T47D (cell line): Measurements from ENCODE around the gene BLM.
A peak's percentile ranks its signal among the peaks of the same experiment; 100 is the strongest.
"Not testable (repeated sequence)": the region's sequence is repeated elsewhere in the genome, so short reads cannot be mapped to it uniquely, and the experiment has no call there.

Experiments used
- DNase-seq, 2 experiments: peaks; one replicate each; pipeline versions ENCODE4 v3.0.0 to v3.0.0-alpha.2; 2011 to 2012; ENCODE audit warnings: low read depth in 1 of 2, low spot score in 1 of 2
- JUND ChIP-seq: IDR thresholded peaks from 2 replicates; pipeline ENCODE4 v1.6.1; 2012; ENCODE audit warnings: low read depth
- in situ Hi-C: cut with HindIII; loops from 2 replicates; pipeline ENCODE4 v1.10.0; 2016; ENCODE audit warnings: low sequenced_read_pairs, low pct_unique_long_range_greater_than_20kb

BLM gene

GRCh38 chr15:90845201-90845949 is 128.2 kb downstream of the BLM start:
- in situ Hi-C loops, result no loop called here
- DNase-seq, result no peak
- no peak for TF ChIP-seq JUND

GRCh38 chr15:90849424-90849823 is 132.3 kb downstream of the BLM start:
- DNase-seq, in situ Hi-C loops: not testable (repeated sequence)

- no peak for DNase-seq
- in situ Hi-C loops, result no loop called here
- no peak for TF ChIP-seq JUND
Observed at GRCh38 chr15:90851114-90851513, 134.0 kb downstream of the BLM start.

GRCh38 chr15:90851940-90852339 is 134.8 kb downstream of the BLM start:
- in situ Hi-C loops, result no loop called here
- DNase-seq, result no peak
- TF ChIP-seq JUND, result no peak

GRCh38 chr15:90855139-90855538 is 138.0 kb downstream of the BLM start:
- TF ChIP-seq JUND, result no peak
- no peak for DNase-seq
- in situ Hi-C loops, result no loop called here

- in situ Hi-C loops, result no loop called here
Observed at GRCh38 chr15:90857337-90857736, 140.2 kb downstream of the BLM start.

GRCh38 chr15:90857883-90858443 is 140.8 kb downstream of the BLM start:
- in situ Hi-C loops, result no loop called here
- no peak for DNase-seq
- no peak for TF ChIP-seq JUND

More at GRCh38 chr15:90857337-90857736, 140.2 kb downstream of the BLM start:
- TF ChIP-seq JUND, result no peak
- DNase-seq, result no peak

- in situ Hi-C loops, result no loop called here
- TF ChIP-seq JUND, result no peak
- DNase-seq, result peak in 1 of 2 experiments; percentile 29
Observed at GRCh38 chr15:90859234-90860131, 142.3 kb downstream of the BLM start.

- DNase-seq, result peak in 1 of 2 experiments; percentile 46
- in situ Hi-C loops, result no loop called here
- TF ChIP-seq JUND, result no peak
Observed at GRCh38 chr15:90860450-90860849, 143.3 kb downstream of the BLM start.

- peak in 1 of 2 experiments; percentile 46 for DNase-seq
- in situ Hi-C loops, result no loop called here
- no peak for TF ChIP-seq JUND
Observed at GRCh38 chr15:90860942-90861675, 144.0 kb downstream of the BLM start.

- TF ChIP-seq JUND, result no peak
- no peak for DNase-seq
- in situ Hi-C loops, result no loop called here
Observed at GRCh38 chr15:90862487-90862886, 145.3 kb downstream of the BLM start.
